Endothelial cell of umbilical vein (primary cell): Measurements from ENCODE around the gene WDFY3. TPM values are rescaled to one million over a fixed set of nuclear protein-coding genes. Genes with fewer than 3 reads are reported as not detected.

ENCODE experiments used
- BruUV-seq: library from RNA; stranded (reverse); fragments of 400-500 nt; replicated peaks from 2 replicates; lab custom pipeline; 2021; lab: Mats Ljungman, UMichigan
- CTCF ChIA-PET: fragments of 300-600, 350-600 bp; sonication (Branson Sonifier 250); formaldehyde crosslinking; loops from one replicate; lab custom pipeline; 2021; ENCODE audit warnings: antibody characterized with exemption, inconsistent platforms; lab: Charles Lee
- POLR2A ChIA-PET: fragments of 300-600, 350-600 bp; sonication (Branson Sonifier 250); formaldehyde crosslinking; loops from one replicate; lab custom pipeline; 2021; ENCODE audit warnings: antibody characterized with exemption, inconsistent platforms; lab: Charles Lee
- DNase-seq: peaks from one replicate; pipeline ENCODE4 v3.0.0-alpha.2; 2011; ENCODE audit warnings: low read depth, low spot score
- FAIRE-seq: peaks from 2 replicates; lab custom pipeline; 2011; peaks lifted over from hg19 to GRCh38; lab: Jason Lieb, UNC
- H2AFZ ChIP-seq: 2 replicates; pipeline ENCODE4 v1.6.0; 2012; ENCODE audit warnings: low read depth, low read length, control low read depth, inconsistent platforms
- H3K27ac ChIP-seq: 2 replicates; pipeline ENCODE4 v1.5.1; 2011; ENCODE audit warnings: low read depth, mild to moderate bottlenecking, control low read depth, low read length, moderate library complexity; ENCODE audit not compliant: insufficient read depth
- H3K27me3 ChIP-seq, 2 experiments: 2 replicates each; pipeline versions ENCODE4 v1.6.0 to v1.6.1; 2011; ENCODE audit warnings: low read length in 2 of 2, mixed read lengths in 1 of 2; ENCODE audit not compliant: control insufficient read depth in 2 of 2, insufficient read depth in 2 of 2
- H3K36me3 ChIP-seq, 2 experiments: 2 replicates in 1 of 2; 3 replicates in 1 of 2; pipeline ENCODE4 v1.5.1; 2011; ENCODE audit warnings: low read length in 2 of 2, mild to moderate bottlenecking in 1 of 2, moderate library complexity in 1 of 2; ENCODE audit not compliant: control insufficient read depth in 2 of 2, insufficient read depth in 2 of 2; ENCODE audit errors: extremely low read depth in 1 of 2
- H3K4me1 ChIP-seq: 3 replicates; pipeline ENCODE4 v1.5.1; 2011; ENCODE audit warnings: mild to moderate bottlenecking, low read length; ENCODE audit not compliant: control insufficient read depth, insufficient read depth; ENCODE audit errors: extremely low read depth
- H3K4me2 ChIP-seq: 2 replicates; pipeline ENCODE4 v1.6.1; 2011; ENCODE audit warnings: low read length, control low read depth, mixed read lengths; ENCODE audit not compliant: insufficient read depth
- H3K4me3 ChIP-seq, 3 experiments: fragments of 200-600 bp in 1 of 3; sonication (generic), shearing (Covaris generic) in 1 of 3; replicated peaks in 1 of 3; 2 replicates each; pipeline ENCODE4 v1.5.1; 2011 to 2016; ENCODE audit warnings: control low read depth in 3 of 3, low read length in 3 of 3, mild to moderate bottlenecking in 2 of 3, inconsistent platforms in 1 of 3, low read depth in 1 of 3, moderate library complexity in 1 of 3; ENCODE audit not compliant: insufficient read depth in 1 of 3
- H3K79me2 ChIP-seq: 2 replicates; pipeline ENCODE4 v1.6.0; 2012; ENCODE audit warnings: low read length, inconsistent platforms; ENCODE audit not compliant: control insufficient read depth, insufficient read depth
- H3K9ac ChIP-seq: replicated peaks from 2 replicates; pipeline ENCODE3; 2011; ENCODE audit warnings: low read length, control low read depth; ENCODE audit not compliant: insufficient read depth; ENCODE audit errors: extremely low read depth
- H3K9me1 ChIP-seq: replicated peaks from 3 replicates; pipeline ENCODE4 v1.6.0; 2011; ENCODE audit warnings: mild to moderate bottlenecking, low read length; ENCODE audit not compliant: control insufficient read depth, insufficient read depth; ENCODE audit errors: extremely low read depth
- H3K9me3 ChIP-seq: replicated peaks from 2 replicates; pipeline ENCODE4 v1.5.1; 2012; ENCODE audit warnings: low read length, inconsistent platforms; ENCODE audit not compliant: control insufficient read depth, insufficient read depth
- H4K20me1 ChIP-seq: replicated peaks from 2 replicates; pipeline ENCODE3; 2011; ENCODE audit warnings: mild to moderate bottlenecking, low read length; ENCODE audit not compliant: control insufficient read depth, insufficient read depth; ENCODE audit errors: extremely low read depth
- EZH2 ChIP-seq: IDR thresholded peaks from 2 replicates; pipeline ENCODE4 v1.6.1; 2012; ENCODE audit warnings: borderline replicate concordance, low read depth, mild to moderate bottlenecking, moderate library complexity, low read length, inconsistent platforms; ENCODE audit not compliant: severe bottlenecking
- FOS ChIP-seq: IDR thresholded peaks from 2 replicates; pipeline ENCODE4 v1.6.1; 2011; ENCODE audit warnings: mild to moderate bottlenecking, low read length, moderate library complexity, borderline replicate concordance; ENCODE audit not compliant: insufficient read depth
- GATA2 ChIP-seq: IDR thresholded peaks from 2 replicates; pipeline ENCODE4 v1.7.0; 2011; ENCODE audit warnings: low read depth, mild to moderate bottlenecking, moderate library complexity, mixed read lengths, low read length; ENCODE audit not compliant: insufficient read length, insufficient read depth
- JUN ChIP-seq: IDR thresholded peaks from 2 replicates; pipeline ENCODE4 v1.6.1; 2011; ENCODE audit warnings: borderline replicate concordance, low read depth; ENCODE audit not compliant: insufficient read length, insufficient read depth
- MYC ChIP-seq: IDR thresholded peaks from one replicate; pipeline ENCODE4 v1.6.1; 2011; ENCODE audit warnings: mild to moderate bottlenecking, low read depth, low read length
- POLR2A ChIP-seq: IDR thresholded peaks from 2 replicates; pipeline ENCODE4 v1.6.1; 2012; ENCODE audit warnings: low read depth, mild to moderate bottlenecking, control low read depth, low read length
- POLR2AphosphoS5 ChIP-seq: IDR thresholded peaks from 2 replicates; pipeline ENCODE4 v1.6.1; 2012; ENCODE audit warnings: low read depth, mild to moderate bottlenecking, control low read depth, low read length, moderate library complexity; ENCODE audit not compliant: insufficient read depth
- dilution Hi-C: fragments of 300-500 bp; cut with MboI; formaldehyde crosslinking; loops from one replicate; pipeline ENCODE4 v1.15.0; 2019; ENCODE audit warnings: low sequenced_read_pairs; ENCODE audit not compliant: extremely low pct_ligation_motif_present
- intact Hi-C: fragments of 100-400 bp; cut with micrococcal nuclease; formaldehyde crosslinking; loops from one replicate; pipeline ENCODE4 v1.10.0; 2022
- polyA plus RNA-seq, 4 experiments: library from polyadenylated mRNA; depleted of rRNA in 3 of 4; stranded (reverse) in 3 of 4; unstranded in 1 of 4; fragments of >200 nt; gene quantifications; 2 replicates each; pipeline versions ENCODE4 v1.2.1 to v1.2.3, GENCODE V29; 2011 to 2012; ENCODE audit warnings: missing spikeins in 1 of 4
- total RNA-seq: library from RNA; stranded (reverse); gene quantifications from 2 replicates; pipeline ENCODE4 v1.2.3, GENCODE V29; 2021
- TF ChIP-seq, protein P1 (sequence below), 2 donors: IDR thresholded peaks; 1 replicate in 1 of 2; 2 replicates in 1 of 2; pipeline ENCODE4 v1.5.1; 2011; ENCODE audit warnings: low read length in 2 of 2, mild to moderate bottlenecking in 2 of 2, moderate library complexity in 2 of 2, control low read depth in 1 of 2, inconsistent platforms in 1 of 2, low read depth in 1 of 2; ENCODE audit not compliant: insufficient read depth in 1 of 2; ENCODE audit errors: extremely low read depth in 1 of 2
- TF ChIP-seq, protein P2 (sequence below): IDR thresholded peaks from 2 replicates; pipeline ENCODE4 v1.6.1; 2011; ENCODE audit not compliant: insufficient read depth, insufficient read length

Gene WDFY3
- total and polyA plus RNA-seq, 2 donors (not counting 3 experiments of a cell fraction or from before 2014, with no cell fraction given) = 37.0 to 113 TPM

DNA sequence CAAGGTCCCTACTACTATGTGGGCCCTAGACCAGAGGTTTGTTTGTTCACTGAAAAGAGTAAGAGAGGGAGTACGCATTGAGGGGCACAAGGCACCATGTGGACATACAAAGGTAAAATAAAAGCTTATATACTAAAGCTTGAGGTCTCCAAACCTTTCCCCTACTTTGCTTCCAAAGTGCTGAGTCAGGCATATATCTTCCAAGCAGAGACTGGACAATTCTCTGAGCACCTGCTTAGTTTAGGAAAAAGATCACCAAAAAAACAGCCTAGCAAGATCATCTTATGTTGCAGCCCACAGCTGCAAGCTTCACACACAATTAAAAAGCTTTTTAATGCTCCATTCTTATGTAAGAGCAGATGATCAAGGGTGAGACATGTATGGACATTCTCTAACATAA, 119.5 kb downstream of the WDFY3 start:
- no peak for DNase-seq
- FAIRE-seq = no peak
- no peak overlapping the region for H3K9ac ChIP-seq
- H4K20me1 ChIP-seq = no peaks in the 10 kb centered on the region
- peaks cover 55% of the 10 kb centered on the region for H3K79me2 ChIP-seq
- intact Hi-C loops = no loop called here
- no peaks in the 10 kb centered on the region for H3K9me3 ChIP-seq
- peaks cover 3% of the 10 kb centered on the region for H3K4me1 ChIP-seq
- TF ChIP-seq, protein P1, sequence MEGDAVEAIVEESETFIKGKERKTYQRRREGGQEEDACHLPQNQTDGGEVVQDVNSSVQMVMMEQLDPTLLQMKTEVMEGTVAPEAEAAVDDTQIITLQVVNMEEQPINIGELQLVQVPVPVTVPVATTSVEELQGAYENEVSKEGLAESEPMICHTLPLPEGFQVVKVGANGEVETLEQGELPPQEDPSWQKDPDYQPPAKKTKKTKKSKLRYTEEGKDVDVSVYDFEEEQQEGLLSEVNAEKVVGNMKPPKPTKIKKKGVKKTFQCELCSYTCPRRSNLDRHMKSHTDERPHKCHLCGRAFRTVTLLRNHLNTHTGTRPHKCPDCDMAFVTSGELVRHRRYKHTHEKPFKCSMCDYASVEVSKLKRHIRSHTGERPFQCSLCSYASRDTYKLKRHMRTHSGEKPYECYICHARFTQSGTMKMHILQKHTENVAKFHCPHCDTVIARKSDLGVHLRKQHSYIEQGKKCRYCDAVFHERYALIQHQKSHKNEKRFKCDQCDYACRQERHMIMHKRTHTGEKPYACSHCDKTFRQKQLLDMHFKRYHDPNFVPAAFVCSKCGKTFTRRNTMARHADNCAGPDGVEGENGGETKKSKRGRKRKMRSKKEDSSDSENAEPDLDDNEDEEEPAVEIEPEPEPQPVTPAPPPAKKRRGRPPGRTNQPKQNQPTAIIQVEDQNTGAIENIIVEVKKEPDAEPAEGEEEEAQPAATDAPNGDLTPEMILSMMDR (IDR thresholded peaks at IDR 0.05; ENCODE audit: extremely low read depth in 1 of 2, insufficient read depth in 1 of 2, low read depth in 1 of 2, low read length in 2 of 2) = no peak
- TF ChIP-seq MYC (no peak), JUN (no peak), POLR2A (no peak), GATA2 (no peak), FOS (no peak), EZH2 (no peak), POLR2AphosphoS5 (no peak)
- TF ChIP-seq, protein P2, sequence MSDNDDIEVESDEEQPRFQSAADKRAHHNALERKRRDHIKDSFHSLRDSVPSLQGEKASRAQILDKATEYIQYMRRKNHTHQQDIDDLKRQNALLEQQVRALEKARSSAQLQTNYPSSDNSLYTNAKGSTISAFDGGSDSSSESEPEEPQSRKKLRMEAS = no peak
- no peak overlapping the region for H3K4me3 ChIP-seq
- no TSS peak for BruUV-seq
- H3K4me2 ChIP-seq = no peak overlapping the region
- H3K27ac ChIP-seq = no peak overlapping the region
- no peaks in the 10 kb centered on the region for H3K9me1 ChIP-seq
- H2AFZ ChIP-seq = no peak overlapping the region
- peaks cover 2 to 8% of the 10 kb centered on the region in 2 experiments for H3K36me3 ChIP-seq
- CTCF ChIA-PET = no interaction called here
- dilution Hi-C loops = no loop called here
- H3K27me3 ChIP-seq = no peaks in the 10 kb centered on the region
- POLR2A ChIA-PET = no interaction called here
